Ishikawa (cell line): Measurements from ENCODE around the gene MAP3K5.

Experiments used
- CEBPB ChIP-seq: IDR thresholded peaks from 2 replicates; pipeline ENCODE4 v1.6.1; 2012
- EGR1 ChIP-seq: IDR thresholded peaks from 2 replicates; pipeline ENCODE4 v1.6.1; 2012
- EP300 ChIP-seq: IDR thresholded peaks from 2 replicates; pipeline ENCODE4 v1.6.1; 2012; ENCODE audit warnings: borderline replicate concordance
- RAD21 ChIP-seq: IDR thresholded peaks from 2 replicates; pipeline ENCODE4 v1.6.1; 2012; ENCODE audit warnings: low read depth

DNA sequence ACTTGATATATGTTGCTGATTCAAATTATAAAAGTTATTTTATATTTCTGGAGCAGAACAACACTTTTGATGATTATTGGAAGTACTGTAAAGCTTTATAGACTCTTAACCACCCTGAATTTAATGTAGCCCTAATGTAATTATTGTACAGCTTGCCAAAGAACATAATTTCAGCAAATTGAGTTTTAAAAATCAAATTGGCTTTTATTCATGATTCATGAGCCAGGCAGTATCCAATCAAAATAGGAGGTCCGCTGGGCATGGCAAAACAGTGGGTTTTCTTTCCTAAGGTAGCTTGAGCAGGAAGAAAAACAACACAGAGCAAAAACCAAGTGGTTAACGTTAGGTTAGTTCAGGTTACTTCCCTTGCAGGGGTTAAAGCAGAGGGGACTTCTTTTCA, 177.3 kb downstream of the MAP3K5 start:
- no peak for TF ChIP-seq EGR1
- TF ChIP-seq CEBPB, result no peak
- TF ChIP-seq EP300, result no peak
- TF ChIP-seq RAD21, result no peak
